Skeletal muscle cell (primary cell): ENCODE measurements around the gene GPR17.

Source experiments
- DNase-seq: peaks from one replicate; pipeline ENCODE4 v3.0.0-alpha.2; 2010; ENCODE audit warnings: low read depth
- H3K4me3 ChIP-seq: 2 replicates; pipeline ENCODE4 v1.5.1; 2011; ENCODE audit warnings: low read depth, mild to moderate bottlenecking, control low read depth, low read length, moderate library complexity

GPR17 gene

DNA sequence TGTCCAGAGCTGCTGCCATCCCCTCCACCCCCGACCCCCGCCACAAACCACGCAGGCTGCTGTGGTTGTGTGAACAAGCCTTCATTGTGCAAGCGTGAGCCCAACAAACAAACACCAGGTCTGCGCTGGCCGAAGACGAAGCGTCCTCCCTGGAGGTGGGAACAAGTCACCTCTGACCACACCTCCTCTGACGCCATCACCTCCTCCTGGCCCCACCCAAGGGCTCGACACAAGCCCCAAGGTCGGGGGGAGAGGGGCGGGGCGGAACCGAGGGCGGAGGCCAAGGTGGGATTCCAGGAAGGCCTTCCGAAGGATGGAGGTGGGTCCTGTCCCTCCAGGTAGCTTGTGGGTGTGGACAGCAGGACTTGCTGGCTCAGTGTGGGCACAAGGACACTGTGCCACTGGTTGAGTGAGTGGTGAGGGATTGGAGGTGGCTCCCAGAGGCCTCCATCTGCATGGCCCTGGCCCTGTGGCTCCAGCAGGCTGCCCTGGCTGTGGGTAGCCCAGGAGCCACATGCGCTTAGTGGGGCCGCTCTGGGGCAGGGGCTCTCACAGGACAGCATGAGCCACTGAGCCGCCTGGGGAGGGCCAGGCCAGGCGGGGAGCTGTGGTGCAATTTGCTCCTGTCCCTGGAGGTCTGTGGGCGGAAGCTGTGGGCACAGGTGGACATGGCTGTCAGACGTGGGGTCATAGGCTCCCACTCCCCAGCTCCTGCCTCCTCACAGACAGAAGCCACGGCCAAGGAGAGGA is 7.4 kb upstream of the GPR17 start:
- no peak overlapping the region for H3K4me3 ChIP-seq
- no peak for DNase-seq

DNA sequence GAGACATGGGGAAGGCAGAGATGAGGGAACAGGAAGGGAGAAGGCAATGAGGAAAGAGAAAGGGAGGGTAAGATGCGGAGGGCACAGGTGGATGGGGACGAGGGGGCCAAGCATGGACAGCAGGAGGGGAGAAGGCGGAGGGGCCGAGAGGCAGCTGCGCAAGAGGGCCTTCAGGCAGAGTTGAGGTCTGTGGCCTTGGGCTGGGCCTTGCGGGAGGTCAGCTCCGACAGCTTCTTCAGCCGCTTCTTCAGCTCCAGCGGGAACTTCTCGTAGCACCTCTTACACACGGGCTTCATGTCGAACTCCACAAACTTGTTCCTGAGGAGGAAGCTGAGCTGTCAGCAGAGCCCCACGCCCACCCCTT is 6.9 kb upstream of the GPR17 start:
- no peak for DNase-seq
- H3K4me3 ChIP-seq, result no peak overlapping the region

DNA sequence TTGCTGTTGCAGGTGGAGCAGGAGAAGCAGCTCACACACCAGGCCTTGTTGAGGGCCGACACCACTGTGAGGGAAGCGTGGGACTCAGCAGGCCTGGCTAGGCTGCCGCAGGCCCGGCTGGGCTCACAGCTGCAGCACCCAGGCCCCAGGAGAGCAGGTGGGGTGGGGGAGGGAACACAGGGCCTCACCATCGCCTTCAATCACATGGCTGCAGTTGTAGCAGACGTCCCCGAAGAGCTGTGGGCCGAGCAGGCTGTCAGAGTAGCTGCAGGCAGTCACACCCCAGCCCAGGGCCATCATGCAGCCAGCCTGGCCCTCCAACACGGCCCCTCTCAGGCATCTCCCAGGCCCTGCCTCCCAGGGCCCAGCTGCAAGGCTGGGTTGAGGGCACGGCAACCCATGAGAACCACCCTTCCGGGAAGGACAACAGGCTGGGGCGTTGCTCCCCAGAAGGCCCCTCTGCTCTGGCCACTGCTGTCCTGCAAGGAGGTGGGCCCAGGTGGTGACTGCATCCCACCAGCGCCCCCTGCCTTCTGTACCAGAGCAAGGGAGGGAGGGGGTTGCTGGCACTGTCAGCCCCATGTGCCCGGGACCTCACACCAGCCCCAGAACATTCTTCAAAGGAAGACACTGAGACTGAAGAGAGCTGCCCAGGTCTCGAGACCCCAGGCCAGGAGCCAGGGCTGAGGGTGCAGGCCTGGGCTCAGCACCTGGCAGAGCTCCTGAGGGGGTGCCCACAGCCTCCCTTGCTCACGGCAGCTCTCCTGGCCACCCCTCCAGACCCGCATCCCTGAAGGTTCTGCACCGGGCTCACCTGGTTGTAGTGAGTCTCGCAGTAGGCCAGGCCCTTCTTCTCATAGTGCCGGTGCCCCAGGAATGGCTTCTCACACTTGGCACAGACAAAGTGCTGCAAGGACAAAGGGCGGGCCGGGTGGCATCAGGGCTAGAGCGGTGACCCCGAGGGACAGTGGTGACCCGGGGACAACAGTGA is 5.6 kb upstream of the GPR17 start:
- H3K4me3 ChIP-seq, result no peak overlapping the region
- DNase-seq, result no peak

DNA sequence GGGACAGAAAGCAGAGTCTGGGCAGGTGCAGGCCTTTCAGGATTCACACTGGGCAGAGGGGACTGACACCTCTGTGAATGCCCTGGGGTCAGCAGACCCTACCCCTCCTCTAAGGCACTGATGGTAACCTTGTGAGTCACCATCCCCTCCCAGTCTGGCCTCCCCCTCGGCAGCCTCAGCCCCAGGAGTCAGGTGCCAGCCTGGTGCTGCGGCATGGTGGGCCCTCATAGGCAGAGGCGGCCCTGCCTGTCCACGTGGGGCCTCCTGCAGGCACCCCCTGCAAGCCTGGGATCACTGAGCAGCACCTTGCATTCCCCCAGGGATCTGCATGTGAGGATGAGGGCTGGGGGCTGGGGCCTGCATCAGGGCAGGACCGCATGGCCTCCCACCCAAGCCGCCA is 4.8 kb upstream of the GPR17 start:
- H3K4me3 ChIP-seq, result no peak overlapping the region

DNA sequence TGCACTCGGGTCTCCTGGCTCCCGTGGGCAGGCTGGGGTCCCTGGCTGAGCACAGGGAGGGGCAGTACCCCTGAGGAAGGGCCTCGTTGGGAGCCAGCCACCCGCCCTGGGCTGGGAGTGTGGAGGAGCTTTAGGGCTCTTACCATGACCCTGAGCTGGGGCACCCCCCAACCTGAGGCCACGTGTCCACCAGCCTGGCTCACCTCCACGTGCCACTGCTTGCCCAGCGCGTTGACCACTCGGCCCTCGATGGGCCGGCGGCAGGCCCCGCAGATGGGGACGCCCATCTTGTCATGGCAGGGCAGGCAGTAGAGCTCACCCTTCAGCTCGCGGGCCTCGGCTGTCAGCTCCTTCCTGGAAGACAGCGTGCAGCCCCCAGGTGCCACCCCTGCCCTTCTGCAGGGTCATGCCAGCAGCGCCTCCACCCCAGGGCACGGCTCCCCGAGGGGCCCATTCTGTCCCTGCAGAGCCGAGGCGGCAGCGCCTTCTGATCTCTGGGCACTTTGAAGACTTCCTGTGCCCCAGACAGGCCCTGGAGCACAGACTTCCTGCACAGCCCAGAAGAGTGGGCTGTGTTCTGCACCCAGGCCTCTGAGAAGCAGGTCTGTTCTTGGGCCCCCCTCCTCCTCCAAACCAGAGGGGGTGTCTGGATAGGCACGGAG is 4.0 kb upstream of the GPR17 start:
- DNase-seq, result no peak

More for the DNA sequence above, 4.8 kb upstream of the GPR17 start:
- no peak for DNase-seq

DNA sequence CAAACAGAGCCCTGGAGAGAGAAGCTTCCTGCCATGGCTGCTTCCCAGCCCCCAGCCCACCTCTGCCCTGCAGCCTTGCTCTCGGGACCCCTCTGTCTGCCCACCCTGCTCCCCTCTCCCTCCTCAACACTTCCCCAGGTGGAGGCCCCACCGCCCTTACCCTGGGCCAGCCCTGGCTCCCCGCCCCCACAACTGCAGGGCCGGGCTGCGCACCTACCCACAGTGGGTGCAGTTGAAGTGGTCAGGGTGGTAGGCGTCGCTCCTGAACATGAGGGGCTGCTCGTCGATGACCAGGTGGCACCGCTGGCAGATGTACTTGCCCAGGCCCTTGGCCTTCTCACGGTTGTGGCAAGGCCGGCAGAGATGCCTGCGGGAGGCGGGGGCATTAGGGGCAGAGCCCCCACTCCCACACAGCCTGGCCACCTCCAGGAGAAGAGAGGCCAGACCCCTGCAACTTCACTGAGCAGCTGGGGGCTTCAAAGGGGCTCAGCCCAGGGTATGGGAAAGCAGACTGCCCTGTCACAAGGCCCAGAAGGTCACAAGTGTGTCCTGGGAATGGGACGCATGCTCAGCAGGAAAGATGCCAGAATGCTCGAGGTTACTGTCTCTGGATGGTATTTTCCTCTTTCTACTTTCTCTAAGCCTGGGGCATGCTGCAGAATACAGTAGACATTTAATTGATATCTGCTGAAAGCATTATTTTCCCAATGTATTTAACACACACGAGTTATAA is 3.1 kb upstream of the GPR17 start:
- no peak overlapping the region for H3K4me3 ChIP-seq
- DNase-seq, result no peak

More for the DNA sequence above, 4.0 kb upstream of the GPR17 start:
- H3K4me3 ChIP-seq, result no peak overlapping the region

DNA sequence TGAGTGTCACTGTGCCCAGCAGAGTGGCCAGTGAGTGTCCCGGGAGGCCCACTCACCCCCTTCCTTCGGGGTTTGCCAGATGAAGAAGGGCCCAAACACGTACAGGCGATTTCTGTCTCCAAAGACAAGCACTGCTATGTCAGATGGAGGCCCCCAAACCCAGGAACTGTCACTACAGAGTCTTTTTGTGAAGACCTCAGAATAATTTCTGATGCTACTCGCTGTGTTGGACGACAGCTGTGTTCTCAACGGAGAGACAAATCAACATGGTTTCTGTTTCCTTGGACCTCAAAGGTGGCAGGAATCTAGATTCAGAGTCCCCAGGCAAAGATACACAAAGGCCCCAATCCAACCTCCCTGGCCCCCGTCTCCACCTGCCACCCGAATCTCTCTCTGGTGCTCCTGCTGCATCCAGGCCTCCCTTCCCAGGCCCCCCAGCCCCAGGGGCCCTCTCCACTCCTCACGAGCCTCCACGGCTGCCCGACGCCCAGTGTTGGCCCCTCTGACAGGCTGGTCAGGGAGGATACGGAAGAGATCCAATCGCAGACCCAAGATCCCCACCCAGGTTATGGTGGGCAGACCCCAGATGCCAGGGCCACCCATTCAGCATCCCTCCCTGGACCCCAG is 2.4 kb upstream of the GPR17 start:
- no peak for DNase-seq
- no peak overlapping the region for H3K4me3 ChIP-seq

DNA sequence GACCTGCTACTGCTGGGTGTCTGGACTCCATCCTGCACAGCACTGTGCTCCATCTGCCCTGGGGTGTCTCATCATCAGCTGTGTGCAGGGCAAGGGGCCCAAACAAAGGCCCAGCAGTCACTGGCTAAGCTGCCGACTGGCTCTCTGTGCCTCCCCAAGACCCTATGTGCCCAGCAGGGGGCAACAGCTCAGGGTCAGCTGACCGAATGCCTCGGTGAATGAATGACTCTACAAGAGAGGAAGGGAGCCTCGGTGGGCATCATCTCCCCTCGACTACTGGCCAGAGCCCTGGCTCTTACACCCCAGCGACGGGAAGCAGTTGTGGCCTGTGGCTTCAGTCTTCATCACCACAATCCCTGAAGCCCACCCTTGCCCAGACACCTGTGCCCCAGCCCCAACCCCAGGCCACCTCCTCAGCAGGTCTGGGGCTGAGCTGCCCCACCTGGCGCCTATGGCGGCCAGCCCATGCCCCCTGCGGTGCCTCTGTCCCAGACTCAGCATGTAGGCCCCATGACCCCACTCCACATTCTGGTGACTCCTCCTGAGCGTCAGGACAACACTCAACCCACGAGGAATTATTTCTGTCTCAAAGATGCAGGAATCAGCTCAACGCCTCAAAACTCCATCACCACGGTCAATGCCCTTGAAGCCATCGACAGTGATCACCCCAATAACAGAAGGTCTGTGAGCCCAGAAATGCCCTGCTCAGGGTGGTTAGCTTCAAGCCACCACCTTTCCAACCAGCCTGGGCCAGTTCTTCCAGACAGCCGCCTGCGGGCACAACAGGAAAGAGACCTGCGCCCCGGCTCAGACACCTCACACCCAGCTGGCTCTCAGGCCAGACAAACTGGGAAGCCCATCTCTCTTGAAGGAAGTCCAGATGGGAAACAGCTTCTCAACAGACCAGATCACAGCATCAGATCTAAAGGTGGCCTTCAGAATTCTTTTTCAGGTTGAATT is 1.6 kb upstream of the GPR17 start:
- no peak for DNase-seq

DNA sequence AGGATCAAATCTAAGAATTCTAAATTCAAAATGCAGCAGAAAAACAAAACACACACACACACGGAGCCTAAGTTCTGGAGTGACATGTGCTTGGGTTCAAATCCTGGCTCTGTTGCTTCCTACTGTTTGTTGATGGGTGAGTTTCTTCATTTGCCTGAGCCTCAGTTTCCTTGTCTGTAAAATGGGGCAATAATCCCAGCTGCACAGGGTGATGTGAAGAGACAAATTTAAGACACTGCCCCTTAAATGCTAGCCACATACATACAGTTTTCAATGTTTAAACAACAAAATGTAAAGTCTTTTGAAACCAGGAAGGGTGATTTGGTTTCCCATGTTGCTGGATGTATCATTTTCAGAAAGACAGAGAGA is 943 bp upstream of the GPR17 start:
- no peak overlapping the region for H3K4me3 ChIP-seq
- no peak for DNase-seq

More for the DNA sequence above, 1.6 kb upstream of the GPR17 start:
- H3K4me3 ChIP-seq, result no peak overlapping the region

DNA sequence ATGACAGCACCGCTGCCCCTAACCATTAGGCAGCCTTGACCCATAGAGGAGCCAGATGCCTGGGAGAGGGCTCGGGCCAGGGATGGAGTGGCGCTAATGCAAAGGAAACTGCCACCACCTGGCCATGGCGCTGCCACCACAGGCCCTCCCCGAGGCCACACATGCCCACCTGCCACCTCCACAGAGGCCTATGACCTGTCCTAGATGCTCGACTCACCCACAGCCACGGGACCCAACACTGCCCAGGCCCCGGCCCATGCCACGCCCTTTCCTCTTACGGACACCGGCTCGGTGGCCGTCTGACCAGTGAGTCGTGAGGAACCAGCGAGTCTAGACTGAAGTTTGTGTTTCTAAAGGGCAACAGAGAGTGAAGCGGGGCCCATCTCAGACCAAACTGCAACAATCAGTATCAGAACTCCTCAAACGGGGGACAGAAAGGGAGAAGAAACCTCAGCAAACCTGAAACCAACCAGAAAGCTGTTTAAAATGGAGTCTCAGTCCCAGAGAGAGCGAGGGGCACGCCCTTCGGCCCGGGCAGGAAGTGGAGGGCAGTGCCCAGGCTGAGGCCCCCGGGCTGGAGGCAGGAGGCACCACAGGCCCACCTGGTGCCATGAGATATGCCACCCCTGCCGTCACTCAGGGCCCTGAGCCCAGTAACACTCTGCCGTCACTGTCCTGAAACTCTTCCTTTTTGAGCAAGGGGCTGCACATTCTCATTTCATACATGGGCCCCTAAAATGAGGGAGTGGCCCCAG is 711 bp downstream of the GPR17 start:
- no peak for DNase-seq
- no peak overlapping the region for H3K4me3 ChIP-seq

DNA sequence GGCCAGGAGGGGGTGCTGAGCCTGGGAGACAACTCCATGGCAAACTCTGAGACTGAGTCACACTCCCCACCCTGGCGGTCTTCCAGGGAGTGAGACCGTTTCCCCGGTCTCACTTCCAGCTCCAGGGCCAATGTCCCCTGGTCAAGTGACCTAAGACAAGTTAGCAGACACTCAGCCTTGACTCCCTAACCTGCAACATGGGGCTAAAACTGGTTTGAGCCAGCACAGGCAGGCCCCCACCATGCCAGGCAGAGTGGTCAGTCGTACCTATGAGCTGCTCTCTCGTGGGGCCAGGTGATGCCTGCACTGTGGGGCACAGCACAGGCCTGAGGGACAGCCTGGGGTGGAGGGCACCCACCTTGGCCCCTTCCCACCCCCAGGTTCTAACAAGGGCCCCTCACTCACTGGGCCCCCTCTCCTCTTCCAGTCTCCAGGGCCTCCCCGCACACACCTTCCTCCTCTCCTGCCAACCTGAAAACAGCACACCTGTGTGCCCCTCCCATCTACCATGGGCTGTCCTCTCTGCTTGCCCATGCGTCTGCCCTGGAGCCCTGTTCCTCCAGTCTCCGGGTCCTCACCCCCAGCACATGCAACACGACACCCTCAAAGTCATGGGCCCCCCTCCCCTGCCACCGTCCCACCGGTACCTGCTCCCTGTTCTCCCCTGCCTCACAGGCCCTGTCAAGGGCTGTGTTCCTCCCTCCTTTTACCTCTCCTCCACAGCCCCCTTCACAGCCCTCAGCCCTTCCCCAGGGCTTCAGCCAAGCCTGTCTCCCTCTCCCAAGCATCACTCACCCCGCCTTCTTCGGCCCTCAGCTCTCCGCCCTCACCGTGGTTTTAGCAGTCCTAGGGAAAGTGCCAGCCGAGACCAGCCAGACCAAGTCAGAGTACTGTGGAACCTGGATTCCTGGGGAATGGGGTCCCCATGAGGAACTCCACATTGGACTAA is 1.6 kb downstream of the GPR17 start:
- DNase-seq, result no peak
- H3K4me3 ChIP-seq, result no peak overlapping the region

DNA sequence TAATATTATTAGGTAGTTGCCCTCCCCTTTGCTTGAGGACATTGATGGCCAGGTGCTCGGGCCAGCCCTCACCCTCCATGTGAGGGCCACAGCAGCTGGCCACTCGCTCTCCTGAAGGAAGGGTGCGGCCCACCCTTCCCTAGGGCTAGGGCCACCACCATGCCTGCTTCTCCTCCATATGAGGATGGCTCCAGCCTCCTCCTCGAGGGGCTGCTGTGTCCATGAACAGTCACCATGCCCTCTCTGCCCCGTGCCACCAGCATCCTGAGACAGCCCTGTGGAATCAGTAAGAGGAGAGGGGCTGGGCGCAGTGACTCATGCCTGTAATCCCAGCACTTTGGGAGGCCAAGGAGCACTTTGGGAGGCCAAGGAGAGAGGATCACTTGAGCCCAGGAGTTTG is 2.4 kb downstream of the GPR17 start:
- DNase-seq, result no peak
- no peak overlapping the region for H3K4me3 ChIP-seq

DNA sequence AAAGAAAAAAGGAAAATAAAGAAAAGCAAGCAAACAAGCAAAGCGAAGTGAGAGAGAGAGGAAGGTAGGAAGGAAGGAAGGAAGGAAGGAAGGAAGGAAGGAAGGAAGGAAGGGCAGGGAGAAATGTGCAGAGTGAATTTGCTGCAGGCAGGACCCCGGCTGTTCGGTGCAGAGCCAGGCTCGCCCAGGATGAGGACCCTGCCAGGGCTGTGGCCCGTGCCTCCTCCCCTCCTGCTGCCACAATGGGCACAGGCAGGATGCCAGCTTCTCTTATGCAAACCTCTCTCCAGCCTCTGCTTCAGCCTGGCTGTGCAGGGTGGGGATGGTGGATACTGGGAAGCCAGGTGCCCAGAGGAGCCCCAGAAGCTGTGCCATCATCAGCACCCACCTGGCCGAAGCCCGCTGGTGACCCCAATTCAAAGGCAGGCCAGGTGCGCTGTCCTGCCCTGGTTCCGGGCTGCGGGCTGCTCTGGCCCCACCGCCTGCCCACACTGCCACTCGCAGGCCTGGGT is 3.2 kb downstream of the GPR17 start:
- H3K4me3 ChIP-seq, result no peak overlapping the region
- DNase-seq, result no peak

DNA sequence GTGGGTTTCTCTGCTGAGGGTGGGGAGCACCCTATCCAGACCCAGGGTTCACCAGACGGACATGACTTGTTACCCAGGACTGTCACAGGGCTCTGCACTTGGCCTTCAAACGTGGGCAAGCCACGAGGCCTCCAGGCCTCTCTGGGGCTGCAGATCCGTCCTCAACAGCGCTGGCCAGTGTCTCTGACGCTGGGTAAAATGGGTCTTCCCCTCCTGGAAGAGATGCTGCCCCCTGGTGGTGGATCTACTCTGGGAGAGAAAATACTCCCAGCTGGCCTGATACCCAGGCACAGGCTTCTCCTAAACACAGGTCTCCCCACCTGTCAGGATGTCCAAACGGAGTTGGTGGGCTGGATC is 3.7 kb downstream of the GPR17 start:
- DNase-seq, result peak; percentile 47

DNA sequence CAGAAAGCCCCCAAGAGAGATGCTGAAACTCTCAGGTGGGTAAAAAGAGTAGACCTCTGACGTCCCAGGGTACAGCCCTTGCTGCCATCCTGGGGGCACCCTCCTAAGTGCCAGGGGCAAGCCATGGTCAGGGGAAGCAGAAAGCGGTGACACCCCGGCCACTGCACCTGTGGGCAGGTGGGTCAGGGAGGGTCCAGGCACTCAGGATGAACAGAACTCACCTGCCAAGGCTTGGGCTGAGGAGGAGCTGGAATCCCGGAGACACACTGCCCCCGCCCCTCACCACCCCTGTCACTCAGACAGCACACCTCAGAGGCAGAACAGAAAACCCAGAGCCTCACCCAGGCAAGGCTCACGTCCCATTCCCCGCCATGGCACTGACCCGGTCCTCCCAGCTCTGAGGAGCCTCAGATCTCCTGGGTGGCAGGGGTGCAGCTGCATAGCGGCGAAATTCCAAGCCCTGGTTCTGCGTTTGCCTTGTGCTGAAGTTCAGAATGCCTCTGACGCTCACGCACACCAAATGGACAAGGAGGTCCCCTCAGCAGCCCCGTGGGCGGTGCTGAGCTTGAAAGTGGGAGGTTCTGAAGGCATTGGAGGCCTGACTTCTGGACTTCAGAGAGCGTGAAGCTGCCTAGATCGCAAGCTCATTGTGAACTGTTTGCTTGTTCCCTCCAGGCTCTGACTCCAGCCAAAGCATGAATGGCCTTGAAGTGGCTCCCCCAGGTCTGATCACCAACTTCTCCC is 4.3 kb downstream of the GPR17 start:
- DNase-seq, result no peak

More for the DNA sequence above, 3.7 kb downstream of the GPR17 start:
- no peak overlapping the region for H3K4me3 ChIP-seq

More for the DNA sequence above, 4.3 kb downstream of the GPR17 start:
- no peak overlapping the region for H3K4me3 ChIP-seq
